Measurements from ENCODE around the gene TSPAN32.
A peak's percentile ranks its signal among the peaks of the same experiment; 100 is the strongest.

The TSPAN32 gene, protein sequence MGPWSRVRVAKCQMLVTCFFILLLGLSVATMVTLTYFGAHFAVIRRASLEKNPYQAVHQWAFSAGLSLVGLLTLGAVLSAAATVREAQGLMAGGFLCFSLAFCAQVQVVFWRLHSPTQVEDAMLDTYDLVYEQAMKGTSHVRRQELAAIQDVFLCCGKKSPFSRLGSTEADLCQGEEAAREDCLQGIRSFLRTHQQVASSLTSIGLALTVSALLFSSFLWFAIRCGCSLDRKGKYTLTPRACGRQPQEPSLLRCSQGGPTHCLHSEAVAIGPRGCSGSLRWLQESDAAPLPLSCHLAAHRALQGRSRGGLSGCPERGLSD

GRCh38 chr11:2301631-2302305 lies at the start of gene TSPAN32, which contains the start of gene C11orf21:
TSS of gene TSPAN32 (plus strand) at chr11:2302013. CDS start at chr11:2302150, 137 bp downstream.
TSS of gene C11orf21 (minus strand) at chr11:2301918. CDS start at chr11:2301808, 110 bp downstream.
- DNase-seq (ENCODE audit: low spot score), result peak; percentile 28
- FAIRE-seq, result no peak

GRCh38 chr11:2252018-2252417 lies 49.8 kb upstream of the TSPAN32 start:
- FAIRE-seq (no peak), DNase-seq (ENCODE audit: low spot score) (no peak)

- DNase-seq (ENCODE audit: low spot score) (no peak), FAIRE-seq (no peak)
Observed at GRCh38 chr11:2256293-2256913, 45.4 kb upstream of the TSPAN32 start.

- FAIRE-seq (no peak), DNase-seq (ENCODE audit: low spot score) (no peak)
Observed at GRCh38 chr11:2256951-2257700, 44.7 kb upstream of the TSPAN32 start.

- DNase-seq (ENCODE audit: low spot score), result no peak
- FAIRE-seq, result no peak
Observed at GRCh38 chr11:2258501-2259465, 43.0 kb upstream of the TSPAN32 start.

DNA sequence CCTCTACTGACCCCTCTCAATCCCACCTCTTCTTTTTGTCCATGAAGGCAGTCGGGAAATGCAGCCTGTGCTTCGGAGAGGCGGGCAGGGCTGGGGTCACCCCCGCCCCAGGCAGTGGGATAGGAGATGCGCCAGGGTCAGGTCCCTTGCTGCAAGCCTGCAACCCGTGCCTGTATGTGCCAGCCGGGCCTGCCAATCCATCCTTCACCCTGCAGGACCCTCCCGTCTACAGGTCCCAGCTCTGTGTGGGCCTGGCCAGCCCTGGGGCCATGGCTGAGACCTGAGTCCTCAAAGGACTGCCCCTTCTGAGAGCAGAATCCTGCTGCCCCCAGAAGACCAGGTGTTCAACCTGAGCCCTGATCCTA lies 42.4 kb upstream of the TSPAN32 start:
- DNase-seq (ENCODE audit: low spot score), result no peak
- FAIRE-seq, result no peak

- FAIRE-seq, result no peak
- no peak for DNase-seq (ENCODE audit: low spot score)
Observed at GRCh38 chr11:2259897-2260451, 41.8 kb upstream of the TSPAN32 start.

GRCh38 chr11:2260491-2261364 lies 41.1 kb upstream of the TSPAN32 start:
- DNase-seq (ENCODE audit: low spot score) (no peak), FAIRE-seq (no peak)

DNA sequence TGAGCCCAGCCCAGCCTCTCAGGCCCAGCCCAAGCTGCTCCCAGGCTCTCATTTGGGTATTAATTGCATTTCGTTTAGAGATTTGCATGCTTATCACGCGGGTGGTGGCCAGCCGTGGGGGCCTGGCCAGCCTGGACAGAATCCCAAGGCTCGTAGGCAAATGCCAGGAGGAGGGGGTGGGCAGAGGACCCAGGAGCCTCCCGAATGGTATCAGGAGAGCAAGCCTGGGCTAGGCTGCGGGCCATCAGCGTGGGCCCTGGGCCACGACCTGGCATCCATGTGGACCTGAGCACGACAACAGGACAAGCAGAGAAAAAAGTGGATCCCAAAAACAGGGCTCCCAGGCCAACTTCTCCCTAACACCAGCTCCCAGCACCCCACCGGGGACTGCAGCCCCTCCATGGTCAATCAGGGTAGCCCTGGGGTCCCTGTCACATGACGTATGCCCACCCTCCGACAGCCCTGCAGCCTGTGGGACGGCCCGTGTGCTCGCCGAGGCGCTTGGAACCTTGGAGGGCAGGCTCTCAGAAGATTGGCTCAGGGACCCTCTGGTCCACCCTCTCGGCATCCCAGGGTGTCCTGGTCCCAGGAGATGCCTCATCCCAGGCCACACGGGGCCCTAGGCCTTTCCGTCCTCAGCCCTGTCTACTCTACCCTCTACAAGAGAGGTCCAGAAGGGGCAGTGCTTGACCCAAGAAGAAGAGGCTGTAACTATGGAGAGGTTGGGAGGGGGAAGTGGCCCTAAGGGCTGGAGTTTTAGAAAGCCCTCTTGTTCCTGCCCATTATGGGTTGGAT lies 40.2 kb upstream of the TSPAN32 start:
- FAIRE-seq (no peak), DNase-seq (ENCODE audit: low spot score) (no peak)

DNA sequence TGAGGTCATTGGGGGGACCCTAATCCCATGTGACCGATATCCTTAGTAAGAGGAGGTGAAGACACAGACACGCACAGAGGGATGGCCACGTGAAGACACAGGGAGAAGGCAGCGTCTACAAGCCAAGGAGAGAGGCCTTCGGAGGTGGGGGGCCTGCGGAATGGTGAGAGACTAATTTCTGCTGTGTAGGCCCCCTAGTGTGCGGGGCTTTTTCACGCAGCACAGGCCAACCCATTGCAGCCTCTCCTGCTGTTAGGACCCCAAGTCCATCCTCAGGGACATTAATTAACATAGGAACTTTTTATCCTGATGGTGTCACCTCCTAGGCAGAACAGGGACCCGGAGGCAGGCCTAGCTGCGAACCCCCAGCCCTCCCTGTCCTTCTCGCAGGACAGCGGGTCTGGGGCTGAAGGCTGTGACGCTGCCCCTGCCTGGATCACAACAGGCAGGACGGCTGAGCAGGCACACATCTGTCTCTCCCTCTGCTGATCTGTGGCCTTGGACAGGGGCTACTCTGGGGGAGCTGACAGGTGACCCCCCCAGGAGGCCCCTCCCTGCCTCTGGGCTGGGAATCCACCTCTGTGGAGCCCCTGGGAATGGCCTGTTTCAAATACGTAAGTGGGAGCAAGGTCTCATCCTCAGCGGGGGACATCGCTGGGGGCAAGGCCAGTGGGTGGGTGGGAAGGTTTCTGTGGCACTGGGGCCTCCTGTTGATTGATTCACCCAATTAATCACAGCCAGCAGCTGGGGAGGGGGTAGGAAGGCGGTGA lies 39.3 kb upstream of the TSPAN32 start:
- DNase-seq (ENCODE audit: low spot score) (no peak), FAIRE-seq (no peak)

DNA sequence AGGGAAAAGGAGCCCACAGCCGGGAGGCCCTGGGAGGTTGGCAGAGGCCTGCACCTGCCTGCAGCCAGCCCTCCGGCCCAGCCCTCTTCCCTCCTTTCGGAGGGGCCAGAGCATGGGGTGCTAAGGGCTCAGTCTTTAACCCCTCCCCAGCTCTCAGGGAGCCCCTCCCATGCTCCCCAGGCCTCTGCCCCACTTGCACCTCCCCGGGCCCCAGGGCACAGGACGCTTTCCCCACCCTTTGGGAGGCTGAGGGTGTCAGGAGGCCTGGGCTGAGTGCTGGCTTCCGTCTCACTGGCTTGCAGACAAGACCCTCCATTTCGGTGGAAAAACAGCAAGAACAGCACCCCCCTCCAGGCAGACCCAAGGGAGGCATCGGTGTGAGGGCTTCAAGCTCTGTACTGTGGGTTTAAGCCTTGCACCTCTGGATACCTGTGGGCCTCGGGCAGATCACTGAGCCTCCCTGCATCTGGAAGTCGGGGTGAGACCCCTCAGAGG lies 38.7 kb upstream of the TSPAN32 start:
- DNase-seq (ENCODE audit: low spot score) (no peak), FAIRE-seq (no peak)

- no peak for FAIRE-seq
- no peak for DNase-seq (ENCODE audit: low spot score)
Observed at GRCh38 chr11:2263724-2264360, 38.0 kb upstream of the TSPAN32 start.

DNA sequence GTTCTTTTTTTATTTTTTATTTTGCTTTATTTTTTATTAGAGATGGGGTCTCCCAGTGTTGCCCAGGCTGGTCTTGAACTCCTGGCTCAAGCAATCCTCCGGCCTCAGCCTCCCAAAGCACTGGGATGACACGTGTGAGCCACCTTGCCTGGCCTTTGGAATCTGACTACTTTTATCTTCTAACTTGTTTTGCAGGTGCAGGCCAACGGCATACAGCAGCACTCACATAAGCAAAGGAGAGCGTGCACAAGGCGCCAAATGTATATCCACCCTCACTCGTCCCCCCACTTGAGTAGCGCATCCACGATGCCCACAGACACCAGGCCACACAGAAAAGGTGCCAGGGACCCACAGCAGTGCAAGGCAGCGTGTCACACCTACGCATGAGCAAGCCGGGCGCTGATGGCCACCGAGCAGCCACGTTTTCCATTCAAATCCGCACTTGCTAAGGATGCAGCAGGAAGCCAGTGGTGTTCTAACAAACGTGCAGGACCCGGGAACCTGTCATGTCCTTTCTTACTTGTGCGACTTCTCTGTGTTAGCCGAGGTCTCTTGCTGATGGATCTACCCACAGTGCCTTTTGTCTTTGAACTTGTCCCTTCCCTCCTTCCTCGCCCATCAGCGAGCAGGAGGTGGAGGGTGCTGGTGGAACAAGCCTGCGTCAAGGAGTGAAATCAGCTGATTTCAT lies 37.3 kb upstream of the TSPAN32 start:
- DNase-seq (ENCODE audit: low spot score) (no peak), FAIRE-seq (no peak)

GRCh38 chr11:2265396-2265795 lies 36.4 kb upstream of the TSPAN32 start:
- FAIRE-seq, result no peak
- DNase-seq (ENCODE audit: low spot score), result no peak

GRCh38 chr11:2265854-2266585 lies 35.8 kb upstream of the TSPAN32 start:
- FAIRE-seq (no peak), DNase-seq (ENCODE audit: low spot score) (no peak)

Measured in RCC 7860 (cell line).